GM19467 (cell line): Measurements from ENCODE around the gene S100A16.

Experiments
- ATAC-seq: cut with Tn5 transposase; IDR thresholded peaks from one replicate; pipeline ENCODE4 v1.9.1; 2021; ENCODE audit warnings: mild to moderate bottlenecking, moderate library complexity; ENCODE audit not compliant: unreplicated experiment

S100A16 gene

DNA sequence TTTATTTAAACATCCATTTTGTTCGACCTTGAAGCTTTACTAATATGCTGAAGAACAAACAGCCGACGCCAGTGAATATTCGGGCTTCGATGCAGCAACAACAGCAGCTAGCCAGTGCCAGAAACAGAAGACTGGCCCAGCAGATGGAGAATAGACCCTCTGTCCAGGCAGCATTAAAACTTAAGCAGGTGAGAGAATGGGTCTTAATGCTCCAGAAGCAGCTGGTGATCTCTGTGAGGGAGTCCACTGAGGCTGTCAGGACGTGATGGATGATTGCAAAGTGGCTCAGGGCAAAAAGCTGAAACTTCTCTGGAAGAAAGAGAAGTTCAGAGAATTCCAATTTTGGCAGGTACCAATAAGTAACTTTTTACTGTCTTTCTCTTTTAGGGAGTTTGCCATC is 25.3 kb upstream of the S100A16 start:
- ATAC-seq = no peak

DNA sequence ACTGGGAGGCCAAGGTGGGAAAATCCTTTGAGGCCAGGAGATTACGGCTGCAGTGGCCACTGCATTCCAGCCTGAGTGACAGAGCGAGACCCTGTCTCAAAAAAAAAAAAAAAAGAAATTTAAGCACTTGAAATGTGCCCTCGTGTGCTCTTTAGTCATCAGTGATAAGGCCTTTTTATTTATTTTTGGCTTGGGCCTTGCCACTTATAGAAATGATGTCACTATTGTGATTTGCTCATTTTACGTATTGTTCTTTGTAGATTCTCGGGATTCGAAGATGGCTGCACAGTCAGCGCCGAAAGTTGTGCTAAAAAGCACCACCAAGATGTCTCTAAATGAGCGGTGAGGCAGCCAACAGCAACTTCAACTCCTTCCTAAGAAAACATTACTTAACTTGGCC is 23.4 kb upstream of the S100A16 start:
- no peak for ATAC-seq

DNA sequence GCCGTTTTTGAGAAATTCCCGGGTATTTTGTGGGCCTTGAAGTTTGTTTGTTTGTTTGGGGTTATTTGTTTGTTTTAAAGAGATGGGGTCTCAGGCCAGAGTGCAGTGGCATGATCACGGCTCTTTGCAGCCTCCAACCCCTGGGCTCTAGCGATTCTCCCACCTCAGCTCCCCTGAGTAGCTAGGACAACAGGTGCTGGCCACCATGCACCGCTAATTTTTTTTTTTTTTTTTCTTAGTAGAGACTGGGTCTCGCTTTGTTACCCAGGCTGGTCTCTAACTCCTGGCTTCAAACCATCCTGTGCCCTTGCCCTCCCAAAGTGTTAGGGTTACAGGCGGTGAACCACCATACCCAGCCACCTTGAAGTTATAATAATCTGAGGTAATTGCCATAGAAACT is 22.9 kb upstream of the S100A16 start:
- ATAC-seq = no peak

DNA sequence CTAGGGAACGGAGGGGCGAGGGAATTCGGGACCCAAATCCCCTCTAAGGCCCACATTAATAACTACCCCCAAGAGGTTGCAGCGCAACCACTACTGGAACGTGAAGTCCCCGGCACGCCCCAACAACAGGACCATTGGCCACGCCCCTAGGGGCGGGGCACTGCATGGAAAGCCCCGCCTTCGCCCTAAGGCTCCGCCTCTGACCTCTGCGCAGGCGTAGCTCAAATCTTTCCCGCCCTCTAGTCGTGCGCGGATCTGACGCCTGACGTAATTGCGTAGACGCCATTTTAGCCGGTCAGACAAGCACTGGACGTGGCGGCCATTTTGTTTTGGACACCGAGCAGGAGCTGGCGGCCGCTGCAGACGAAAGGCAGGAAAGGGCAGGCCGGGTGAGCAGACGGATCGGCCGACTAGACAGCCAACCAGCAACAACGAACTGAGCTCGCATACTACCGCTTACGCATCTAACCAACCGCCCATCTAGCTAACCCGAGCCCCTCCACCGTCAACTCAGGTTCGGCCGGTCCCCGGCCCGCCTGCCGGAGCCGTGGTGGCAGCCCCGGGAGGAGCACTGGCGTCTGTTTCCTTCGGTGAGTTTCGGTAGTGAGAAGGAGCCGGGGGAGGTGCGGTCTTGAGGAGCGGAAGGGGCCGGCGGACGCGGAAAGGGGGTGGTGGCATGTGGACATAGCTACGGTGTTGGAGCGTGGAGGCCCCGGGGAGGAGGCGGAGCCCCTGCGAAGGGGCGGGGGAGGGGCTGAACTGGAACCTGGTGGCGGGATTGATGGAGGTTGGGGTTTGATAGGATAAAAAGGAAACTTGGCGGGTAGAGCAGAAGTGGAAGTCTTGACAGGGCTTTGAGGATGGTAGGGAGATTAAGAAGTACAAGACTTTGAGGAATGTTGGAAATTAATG is 21.1 kb upstream of the S100A16 start, which contains the start of gene CHTOP:
Gene CHTOP (plus strand): TSS at position 313 of the 912 bp plus-strand sequence. CDS start 2,523 bp downstream, outside the sequence.
- peak; percentile 80 for ATAC-seq

DNA sequence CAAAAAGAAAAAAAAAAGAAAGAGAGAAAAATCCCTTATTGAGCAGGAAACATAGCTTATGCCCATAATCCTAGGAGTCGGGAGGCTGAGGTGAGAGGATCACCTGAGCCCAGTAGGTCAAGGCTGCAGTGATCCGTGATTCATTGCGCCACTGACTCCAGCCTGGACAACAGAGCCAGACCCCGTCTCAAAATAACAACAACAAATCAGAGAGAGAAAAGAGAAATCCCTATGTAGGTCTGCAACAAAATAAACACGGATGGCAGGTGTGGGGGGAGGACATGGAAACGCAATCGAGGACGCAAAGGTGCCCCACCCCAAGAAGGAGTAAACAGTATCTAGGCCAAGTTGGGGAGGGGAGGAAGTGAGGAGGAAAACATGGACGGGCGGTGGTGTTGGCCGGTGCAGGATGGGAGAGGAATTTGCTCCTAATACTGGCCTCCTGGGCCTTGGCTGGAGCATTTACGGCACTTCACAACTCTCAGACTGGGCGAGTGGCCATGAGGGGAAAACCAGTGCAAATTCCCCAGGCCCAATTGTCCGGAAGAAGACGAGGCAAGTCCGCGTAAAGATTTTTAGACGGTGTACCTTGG is 20.3 kb upstream of the S100A16 start:
- ATAC-seq = no peak

DNA sequence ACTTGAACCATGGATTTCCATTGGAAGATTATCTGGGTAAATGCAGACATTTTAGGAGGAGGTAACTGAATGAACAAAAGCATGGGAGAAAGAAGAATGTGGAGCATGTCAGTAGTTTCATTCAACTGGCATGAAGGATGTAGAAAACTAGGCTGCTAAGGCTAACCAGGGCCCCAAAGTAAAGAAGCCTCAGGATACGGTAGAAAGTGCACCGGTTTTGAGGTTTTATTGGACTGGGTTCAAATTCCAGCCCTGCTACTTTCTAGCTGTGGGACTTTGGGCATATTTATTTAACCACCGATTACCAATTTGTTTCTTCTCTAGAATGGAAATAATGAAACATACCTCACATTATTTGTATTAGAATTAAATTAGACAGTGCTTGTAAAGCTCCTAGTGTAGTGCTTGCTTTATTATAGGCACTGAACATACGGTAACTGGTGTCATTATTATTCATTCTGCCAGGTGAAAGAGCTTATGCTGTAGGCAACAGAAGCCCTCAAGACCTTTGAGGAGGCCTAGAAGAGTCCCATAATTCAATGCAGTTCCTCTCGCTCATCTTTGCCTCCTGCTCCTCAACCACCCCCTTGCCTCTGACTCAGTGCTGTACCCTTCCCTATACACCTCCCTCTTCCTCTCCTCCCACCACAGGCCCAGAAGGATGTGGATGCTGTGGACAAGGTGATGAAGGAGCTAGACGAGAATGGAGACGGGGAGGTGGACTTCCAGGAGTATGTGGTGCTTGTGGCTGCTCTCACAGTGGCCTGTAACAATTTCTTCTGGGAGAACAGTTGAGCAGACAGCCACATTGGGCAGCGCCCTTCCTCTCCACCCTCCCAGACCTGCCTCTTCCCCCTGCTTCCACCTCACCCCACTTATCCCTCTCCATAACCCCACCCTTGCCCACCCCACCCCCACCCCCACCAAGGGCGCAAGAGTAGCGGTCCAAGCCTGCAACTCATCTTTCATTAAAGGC is 18.4 kb upstream of the S100A16 start:
- ATAC-seq = no peak

DNA sequence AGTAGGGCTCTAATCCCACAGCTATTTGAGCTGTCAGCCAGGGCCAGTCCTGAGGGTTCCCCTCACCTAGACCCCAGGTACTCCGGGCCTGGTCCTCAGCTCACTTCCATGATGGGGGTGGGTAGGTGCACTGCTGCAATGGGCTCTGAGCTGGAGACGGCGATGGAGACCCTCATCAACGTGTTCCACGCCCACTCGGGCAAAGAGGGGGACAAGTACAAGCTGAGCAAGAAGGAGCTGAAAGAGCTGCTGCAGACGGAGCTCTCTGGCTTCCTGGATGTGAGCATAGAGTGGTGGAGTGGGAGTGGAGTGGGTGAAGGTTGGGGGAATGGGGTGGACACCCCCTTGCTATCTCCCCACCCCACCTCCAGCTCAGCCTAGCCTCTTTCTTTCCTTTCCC is 17.4 kb upstream of the S100A16 start:
- ATAC-seq = no peak

DNA sequence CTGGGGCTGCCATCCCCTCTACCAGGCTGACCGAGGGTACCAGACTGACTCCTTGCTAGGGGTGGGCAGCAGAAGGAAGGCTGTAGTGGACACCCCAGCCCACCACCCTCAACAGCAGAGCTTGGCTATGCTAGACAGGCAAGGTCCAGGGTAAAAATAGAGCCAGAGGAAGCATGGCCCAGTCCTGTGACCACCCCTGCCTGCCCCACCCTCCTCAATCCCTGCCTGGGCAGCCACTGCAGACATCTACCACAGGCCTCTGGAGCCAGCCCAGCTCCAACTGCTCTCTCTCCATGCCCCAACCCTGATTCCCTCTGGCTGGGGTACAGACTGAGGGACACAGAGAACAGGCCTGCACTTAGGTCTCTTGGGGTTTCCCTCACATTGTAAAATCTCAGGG is 17.0 kb upstream of the S100A16 start:
- no peak for ATAC-seq

DNA sequence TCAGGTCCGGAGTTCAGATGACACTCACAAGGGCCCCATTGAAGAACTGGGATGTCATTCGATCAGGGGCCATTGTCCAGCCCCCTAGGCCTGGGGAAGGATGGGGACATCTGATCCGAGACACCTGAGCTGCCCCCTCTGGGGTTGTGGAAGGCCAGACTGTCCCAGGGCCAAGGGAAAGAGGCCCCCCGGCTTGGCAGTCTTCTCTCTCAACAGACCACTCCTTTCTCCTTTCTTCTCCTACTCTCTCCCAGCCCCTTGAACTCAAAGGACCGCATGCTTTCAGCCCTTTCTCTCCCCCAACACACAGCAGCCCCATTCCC is 16.4 kb upstream of the S100A16 start:
- no peak for ATAC-seq

DNA sequence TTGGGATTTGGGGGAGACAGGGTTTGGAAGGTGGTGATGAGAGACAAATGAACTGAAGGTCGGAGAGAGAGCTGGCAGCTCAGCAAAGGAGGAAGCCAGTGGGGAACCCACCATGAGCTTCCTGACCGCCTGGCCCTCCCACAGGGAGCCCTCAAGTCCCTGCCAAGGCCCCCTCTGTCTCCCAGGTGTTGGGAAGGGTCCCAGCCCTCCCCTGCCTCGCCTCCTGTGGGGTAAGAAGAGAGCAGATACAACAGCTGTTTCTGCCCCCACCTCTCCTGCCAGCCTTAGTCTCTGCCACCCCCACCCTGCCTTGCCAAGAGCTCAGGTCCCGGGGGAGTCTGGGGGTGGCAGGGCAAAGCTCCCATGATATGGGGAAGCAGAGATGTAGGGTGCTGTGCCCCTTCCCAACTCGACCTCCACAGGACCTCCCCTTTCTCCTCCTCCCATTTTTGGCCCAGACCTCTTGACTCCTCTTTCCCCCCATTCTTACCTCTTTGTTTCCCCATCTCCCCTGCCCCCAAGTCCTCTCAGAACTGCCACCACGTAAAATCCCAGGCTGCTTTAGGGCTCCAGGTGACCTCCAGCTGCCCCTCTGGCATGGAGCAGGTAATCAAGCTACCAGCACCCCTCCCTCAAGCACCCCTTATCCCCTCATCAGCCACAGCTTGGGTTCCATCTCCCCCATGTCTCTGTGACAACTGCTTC is 15.9 kb upstream of the S100A16 start:
- ATAC-seq = no peak

DNA sequence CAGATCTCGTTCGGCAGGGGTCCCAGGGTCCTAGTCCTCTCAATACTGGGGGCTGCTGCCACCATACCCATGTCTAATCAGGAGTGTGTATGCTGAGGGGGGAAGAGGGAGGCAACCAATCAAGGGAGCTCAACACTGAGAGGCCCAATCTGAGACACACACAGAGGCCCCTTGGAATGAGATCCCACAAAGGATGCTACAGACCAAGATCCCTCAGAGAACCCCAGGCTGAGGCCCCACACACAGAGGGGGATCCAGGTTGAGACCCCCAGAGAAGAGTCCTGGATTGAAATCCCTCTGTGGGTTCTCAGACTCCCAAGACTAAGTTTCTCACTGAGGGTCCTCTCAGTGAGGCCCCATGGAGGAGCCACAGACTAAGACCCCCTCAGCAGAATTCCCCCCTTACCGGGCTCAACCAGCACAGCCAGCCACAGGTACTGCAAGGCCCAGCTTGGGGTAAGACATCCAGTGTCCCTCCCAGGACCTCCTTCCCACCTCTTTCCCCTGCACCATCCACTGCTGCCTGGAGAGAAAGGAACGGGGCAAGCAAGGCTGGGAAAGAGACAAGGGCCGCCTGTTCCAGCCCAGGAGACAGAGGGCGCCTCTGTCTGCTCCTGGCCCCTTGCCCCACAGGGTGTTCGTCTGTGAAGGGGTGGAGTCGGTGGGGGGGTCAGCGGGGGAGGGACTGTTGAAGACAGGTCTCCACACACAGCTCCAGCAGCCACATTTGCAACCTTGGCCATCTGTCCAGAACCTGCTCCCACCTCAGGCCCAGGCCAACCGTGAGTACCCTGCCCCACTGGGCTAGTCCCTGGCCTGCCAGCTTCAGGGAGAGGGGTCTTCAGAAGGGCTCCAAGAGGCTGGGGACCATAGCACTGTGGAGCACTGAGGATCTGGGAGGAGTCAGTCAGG is 15.0 kb upstream of the S100A16 start, which contains the start of gene S100A1:
Gene S100A1 (plus strand): TSS at position 720 of the 912 bp plus-strand sequence. CDS start 2,088 bp downstream, outside the sequence.
- ATAC-seq = no peak

DNA sequence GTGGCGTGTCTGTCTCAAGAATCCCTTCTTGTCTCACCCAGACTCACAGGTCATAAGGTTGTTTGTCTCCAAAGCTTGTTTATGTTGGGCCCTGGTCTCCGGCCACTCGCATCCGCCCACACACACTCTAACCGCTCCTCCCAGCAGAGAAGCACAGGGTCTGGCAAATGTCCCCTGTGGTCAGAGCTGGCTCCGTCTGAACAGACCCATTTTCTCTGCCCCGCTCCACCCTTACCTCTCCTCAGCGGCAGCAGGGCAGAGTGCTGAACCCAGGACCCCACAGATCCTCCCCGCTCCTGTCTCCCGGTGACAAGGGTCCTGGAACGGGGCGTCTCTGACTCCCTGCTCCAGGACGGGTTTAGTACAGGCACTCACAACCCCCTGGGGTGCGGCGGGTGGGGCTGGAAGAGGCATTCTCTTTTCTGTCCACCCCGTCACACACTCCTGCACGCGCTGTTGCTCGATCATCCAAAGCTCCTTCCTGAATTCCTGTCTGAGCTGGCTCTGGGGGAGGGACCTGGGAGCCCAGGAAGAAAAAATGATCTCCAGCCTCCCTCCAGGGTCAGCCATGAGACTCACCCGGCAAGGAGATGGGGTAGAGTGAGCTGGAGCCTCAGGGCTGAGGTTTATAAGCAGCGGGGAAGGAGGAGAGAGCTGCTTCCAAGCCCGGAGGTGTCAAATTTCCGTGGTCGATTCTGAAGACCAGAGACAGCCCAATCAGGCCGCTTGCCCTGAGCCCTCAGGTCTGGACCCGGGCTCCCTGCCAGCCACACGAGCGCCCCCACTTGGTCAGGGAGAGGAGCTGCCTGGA is 14.2 kb upstream of the S100A16 start, which contains the start of gene S100A13:
Gene S100A13 (minus strand): TSS at position 602 of the 811 bp plus-strand sequence. CDS start 1,033 bp downstream, outside the sequence.
- ATAC-seq = no peak

DNA sequence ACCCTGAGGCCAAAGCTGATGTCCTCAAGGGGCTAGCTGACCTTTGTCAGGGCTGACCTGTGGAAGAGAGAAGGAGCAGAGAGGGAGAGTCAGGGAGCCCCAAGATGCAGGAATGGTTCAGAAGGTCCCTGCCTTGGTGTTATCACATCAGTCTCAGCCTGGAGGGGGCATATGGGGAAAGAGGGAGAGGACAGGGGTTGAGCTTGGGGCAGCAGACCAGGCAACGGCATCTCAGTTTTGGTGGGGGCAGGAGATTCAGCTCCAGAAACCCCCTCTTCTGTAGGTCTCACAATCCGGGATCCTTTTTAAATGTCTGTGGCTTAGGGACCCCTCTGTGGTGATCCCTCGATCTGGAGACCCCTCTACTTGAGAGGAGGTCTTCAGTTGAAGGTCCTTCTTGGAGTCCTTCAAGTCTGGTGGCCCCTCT is 13.6 kb upstream of the S100A16 start:
- ATAC-seq = no peak

DNA sequence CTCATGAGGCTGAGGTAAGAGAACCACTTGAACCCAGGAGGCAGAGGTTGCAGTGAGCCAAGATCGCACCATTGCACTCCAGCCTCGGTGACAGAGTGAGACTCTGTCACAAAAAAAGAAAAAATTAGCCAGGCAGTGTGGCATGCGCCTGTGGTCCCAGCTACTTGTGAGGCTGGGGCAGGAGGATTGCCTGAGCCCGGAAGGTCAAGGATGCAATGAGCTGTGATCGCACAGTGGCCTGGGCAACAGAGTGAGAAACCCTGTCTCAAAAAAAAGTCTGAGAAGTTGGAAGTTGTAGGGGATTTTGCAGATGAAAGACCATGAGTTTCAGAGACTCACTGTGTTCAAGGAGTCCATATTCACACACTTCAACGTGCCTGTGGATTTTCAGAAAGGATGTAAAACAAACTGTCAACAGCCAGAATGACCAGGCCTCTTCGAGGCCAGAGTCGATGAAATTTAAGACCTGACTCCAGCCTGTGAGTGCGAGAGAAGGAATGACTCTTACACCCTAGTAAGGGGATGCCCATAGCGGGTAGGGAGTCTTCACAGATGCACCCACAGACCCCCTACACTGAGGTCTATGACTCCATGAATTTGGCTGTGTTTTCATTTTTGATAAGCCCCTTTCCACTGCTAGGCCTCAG is 12.2 kb upstream of the S100A16 start:
- no peak for ATAC-seq

DNA sequence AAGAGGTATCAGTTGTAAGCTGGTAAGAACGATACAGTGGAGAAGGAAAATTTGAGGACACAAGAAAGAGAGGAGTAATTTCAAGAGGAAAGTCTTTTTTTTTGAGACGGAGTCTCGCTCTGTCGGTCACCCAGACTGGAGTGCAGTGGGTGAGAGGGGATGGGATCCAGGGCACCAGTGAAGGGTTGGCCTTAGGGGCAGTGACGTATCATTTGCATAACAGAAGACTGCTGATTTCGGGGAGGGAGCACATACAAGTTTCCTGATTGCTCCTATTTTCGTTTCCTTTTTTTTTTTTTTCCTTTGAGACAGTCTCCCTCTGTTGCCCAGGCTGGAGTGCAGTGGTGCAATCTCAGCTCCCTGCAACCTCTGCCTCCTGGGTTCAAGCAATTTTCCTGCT is 10.2 kb upstream of the S100A16 start:
- no peak for ATAC-seq

DNA sequence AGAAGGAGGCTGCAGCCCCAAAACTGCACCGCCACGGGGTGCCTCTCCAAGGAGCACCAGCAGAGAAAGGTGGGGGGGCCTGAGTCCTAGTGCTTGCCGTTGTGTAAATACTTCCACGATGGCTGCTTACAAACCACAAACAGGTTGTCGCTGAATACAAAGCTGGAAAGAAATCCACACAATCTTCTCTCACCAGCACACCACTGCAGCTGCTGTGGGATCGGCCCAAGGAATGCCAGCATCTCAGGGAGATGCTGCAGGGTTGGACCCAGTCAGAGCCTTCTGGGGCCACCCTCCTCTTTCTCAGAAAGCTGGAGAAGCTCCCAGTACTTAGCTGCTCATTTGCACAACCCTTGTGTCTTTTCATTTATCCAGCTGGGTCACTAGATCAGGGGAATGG is 6.2 kb upstream of the S100A16 start:
- ATAC-seq = no peak

DNA sequence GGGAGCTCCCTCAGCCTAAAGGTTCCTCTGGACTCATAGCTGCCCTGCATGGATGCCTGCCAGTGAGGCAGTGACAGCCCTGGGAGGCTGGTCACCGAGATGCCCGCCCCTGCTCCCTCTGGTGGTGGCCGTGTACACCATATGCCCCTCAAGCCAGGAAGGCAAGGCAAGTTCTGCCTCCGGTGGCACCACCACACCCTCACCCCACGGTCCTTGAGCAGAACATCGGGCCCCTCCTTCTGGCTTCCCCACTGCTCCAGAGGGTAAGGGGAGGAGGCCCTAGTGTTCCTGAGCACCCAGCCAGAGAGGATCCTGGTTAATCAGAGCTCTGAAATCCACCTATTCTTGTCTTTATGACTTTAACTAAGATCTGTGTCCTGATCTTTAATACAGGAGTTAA is 4.7 kb upstream of the S100A16 start:
- no peak for ATAC-seq

DNA sequence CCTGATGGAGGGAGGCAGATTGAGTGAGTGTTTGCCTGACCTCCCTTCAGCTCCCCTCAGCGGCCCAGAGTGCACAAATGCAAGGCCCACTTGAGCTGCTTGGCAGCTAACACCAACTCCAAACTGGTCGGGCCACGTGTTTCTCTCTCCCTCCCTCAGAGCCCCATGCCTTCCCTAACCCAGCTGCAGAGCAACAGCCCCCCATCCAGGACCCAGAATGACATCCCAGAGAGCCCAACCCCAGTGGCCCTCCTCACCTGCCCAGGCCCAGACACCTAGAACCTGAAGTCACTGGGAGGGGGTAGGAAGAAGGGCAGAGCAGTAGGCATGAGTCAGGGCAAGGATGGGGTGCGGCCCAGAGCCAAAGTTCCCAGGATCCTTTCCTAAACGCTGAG is 4.0 kb upstream of the S100A16 start:
- ATAC-seq = no peak
